ENCODE data around the gene KLK7.

DNA sequence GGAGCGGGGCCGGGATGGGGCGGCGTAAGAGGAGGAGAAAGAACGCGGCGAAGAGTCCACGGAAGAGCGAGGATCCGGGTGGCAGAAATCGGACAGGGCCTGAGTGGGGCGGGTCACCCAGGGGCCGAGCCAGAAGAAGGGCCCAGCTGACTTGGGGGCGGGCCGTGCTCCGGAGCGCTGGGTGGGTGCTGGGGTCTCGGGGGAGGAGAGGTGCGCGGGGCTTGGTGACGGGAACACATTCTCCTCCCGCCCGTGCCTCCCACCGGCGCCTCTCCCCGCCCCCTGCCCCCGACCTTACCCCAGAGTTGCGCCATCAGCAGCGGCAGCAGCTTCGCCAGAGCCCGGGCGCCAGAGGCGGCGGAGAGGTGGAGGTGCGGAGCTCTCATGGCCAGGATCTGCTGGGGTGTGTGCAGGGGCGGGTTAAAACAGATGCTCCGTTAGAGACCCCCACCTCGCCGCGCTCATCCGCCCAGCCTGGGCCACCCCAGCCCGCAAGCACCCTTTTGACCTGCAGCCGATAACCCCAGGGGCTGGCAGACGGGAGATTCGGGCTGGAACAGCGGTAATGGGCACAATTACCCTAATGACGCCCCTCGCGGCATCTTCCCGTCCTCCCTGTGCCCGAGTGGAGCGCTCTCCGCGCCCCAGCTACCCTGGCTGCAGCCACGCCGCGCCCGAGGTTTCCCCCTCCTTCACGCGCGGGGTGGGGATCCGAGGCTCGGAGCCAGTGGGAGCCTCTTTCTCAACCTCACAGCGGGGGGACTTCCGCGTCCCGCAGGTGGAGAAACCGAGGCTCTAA, 35.2 kb upstream of the KLK7 start:
- TF ChIP-seq, protein P1, sequence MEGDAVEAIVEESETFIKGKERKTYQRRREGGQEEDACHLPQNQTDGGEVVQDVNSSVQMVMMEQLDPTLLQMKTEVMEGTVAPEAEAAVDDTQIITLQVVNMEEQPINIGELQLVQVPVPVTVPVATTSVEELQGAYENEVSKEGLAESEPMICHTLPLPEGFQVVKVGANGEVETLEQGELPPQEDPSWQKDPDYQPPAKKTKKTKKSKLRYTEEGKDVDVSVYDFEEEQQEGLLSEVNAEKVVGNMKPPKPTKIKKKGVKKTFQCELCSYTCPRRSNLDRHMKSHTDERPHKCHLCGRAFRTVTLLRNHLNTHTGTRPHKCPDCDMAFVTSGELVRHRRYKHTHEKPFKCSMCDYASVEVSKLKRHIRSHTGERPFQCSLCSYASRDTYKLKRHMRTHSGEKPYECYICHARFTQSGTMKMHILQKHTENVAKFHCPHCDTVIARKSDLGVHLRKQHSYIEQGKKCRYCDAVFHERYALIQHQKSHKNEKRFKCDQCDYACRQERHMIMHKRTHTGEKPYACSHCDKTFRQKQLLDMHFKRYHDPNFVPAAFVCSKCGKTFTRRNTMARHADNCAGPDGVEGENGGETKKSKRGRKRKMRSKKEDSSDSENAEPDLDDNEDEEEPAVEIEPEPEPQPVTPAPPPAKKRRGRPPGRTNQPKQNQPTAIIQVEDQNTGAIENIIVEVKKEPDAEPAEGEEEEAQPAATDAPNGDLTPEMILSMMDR (conservative IDR thresholded peaks at IDR 0.05; ENCODE audit: low read depth, low read length), result no peak
- no peak for TF ChIP-seq EZH2phosphoT487 (IDR thresholded peaks at IDR 0.05; ENCODE audit: borderline replicate concordance, low read length)
- no peak for TF ChIP-seq EZH2 (IDR thresholded peaks at IDR 0.05; ENCODE audit: low read length, unreplicated experiment)

All from PC-3 (cell line).